Sigmoid colon (tissue), 4 donors: ENCODE data around the gene AGBL5.

Experiments
- CTCF ChIP-seq, 4 experiments: fragments of 450-650 bp in 3 of 4; fragments of 200-600 bp in 1 of 4; IDR thresholded peaks; one replicate each; pipeline ENCODE4 v1.5.1; 2016 to 2019; ENCODE audit warnings: antibody characterized with exemption in 4 of 4, mild to moderate bottlenecking in 3 of 4, moderate library complexity in 2 of 4
- POLR2AphosphoS5 ChIP-seq, 4 donors: sonication (generic); formaldehyde crosslinking; IDR thresholded peaks; one replicate each; pipeline ENCODE4 v1.6.1; 2017; ENCODE audit warnings: antibody characterized with exemption in 4 of 4

GRCh38 chr2:27080603-27080936 lies 29.1 kb downstream of the AGBL5 start:
- TF ChIP-seq POLR2AphosphoS5 (IDR thresholded peaks at IDR 0.05) (no peak), CTCF (IDR thresholded peaks at IDR 0.05) (no peak)
